Stimulated activated CD8-positive, alpha-beta memory T cell treated with anti-CD3 and anti-CD28 coated beads, Interleukin-12 subunit alpha, Interleukin-12 subunit beta, amount 100 ng/mL, for 1 hour (primary cell): ENCODE data around the gene PROSER3.

Source experiments
- DNase-seq: peaks from one replicate; pipeline ENCODE4 v3.0.0-alpha.2; 2020; ENCODE audit warnings: low read depth

PROSER3 gene

DNA sequence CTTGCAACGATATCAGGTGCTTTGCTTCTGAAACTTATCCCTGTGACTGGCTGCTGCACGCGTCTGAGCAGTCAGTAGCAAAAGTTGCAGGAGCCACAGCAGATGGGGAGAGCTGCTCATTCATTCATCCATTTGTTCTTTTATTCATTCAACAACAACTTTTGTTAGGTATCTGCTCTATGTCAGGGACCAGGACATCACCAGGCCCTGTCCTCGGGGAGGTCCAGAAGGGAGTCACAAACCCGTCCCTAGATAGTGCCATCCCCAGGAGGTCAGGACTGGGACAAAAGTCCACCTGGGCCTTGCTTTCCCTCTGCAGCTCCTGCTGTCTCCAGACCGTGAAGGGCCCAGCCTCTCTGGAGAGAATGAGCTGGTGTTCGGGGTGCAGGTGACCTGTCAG is 20.0 kb downstream of the PROSER3 start:
- DNase-seq = no peak

DNA sequence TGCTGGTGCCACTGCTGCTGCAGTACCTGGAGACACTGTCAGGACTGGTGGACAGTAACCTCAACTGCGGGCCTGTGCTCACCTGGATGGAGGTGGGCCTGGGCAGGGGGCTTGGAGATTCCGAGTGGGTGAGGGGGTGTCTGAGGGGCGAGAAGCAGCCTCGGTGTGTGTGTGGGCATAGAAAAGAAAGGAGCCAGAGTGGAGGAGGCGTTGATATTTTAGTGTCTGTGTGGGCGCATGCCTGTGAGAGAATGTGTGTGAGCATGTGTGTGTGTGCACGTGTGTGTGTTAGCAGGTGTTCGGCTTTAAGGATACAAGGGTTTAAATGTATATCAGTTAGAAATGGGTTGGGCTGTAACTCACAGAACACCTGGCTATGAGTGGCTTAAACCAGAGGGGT is 21.1 kb downstream of the PROSER3 start:
- DNase-seq = no peak

DNA sequence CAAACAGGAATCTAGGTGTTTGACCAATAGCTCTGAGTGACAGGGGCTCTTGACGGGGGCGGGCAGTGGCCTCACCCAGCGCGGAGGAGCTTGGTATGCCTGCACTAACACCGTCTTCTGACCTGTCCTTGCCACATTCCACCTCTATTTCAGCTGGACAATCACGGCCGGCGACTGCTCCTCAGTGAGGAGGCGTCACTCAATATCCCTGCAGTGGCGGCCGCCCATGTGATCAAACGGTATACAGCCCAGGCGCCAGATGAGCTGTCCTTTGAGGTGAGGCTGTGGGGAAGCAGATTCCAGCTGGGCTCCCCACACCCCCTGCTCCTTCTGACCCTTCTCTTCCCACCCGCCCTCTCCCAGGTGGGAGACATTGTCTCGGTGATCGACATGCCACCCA is 22.1 kb downstream of the PROSER3 start:
- DNase-seq = no peak

DNA sequence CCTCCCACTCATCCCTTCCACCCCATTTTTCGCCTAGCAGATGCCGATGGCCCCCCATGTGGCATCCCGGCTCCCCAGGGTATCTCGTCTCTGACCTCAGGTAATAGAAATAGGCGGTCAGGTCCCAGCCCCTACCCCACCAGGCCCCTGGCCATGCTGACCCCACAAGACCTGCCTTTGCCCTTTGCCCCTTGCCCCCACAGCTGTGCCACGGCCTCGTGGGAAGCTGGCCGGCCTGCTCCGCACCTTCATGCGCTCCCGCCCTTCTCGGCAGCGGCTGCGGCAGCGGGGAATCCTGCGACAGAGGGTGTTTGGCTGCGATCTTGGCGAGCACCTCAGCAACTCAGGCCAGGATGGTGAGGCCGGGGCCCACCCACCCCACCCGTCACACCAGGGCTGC is 22.7 kb downstream of the PROSER3 start:
- no peak for DNase-seq

DNA sequence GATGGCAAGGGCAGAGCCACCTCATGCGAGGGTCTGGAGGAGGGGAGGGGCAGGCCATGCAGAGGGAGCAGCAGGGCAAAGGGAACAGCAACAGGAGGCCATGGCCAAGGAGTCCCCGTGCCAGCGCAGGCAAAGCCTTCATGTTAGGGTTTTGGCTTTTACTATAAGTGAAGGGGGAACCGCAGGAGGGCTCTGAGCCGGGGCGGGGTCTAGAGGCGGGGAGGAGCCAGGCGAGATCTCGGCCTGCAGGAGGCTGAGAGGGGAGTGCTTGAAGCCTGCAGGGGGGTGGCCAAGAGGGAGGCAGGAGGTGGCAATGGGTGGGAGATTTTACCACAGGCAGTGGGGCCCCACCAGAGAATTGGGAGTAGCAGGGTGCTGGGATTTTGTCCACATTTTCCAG is 23.7 kb downstream of the PROSER3 start:
- DNase-seq = no peak

DNA sequence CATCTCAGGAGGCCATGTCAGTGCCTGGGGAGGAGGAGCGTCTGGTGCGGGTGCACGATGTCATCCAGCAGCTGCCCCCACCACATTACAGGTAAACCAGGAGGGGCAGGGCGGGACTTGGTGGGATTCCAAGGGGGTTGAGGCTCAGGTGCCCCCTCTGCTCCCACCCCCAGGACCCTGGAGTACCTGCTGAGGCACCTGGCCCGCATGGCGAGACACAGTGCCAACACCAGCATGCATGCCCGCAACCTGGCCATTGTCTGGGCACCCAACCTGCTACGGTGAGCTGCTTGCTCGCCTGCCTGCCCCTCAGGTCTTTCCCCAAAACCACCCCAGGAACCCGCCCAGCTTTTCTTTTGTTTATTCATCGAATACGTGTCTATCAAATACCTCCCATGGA is 24.6 kb downstream of the PROSER3 start:
- DNase-seq = no peak

DNA sequence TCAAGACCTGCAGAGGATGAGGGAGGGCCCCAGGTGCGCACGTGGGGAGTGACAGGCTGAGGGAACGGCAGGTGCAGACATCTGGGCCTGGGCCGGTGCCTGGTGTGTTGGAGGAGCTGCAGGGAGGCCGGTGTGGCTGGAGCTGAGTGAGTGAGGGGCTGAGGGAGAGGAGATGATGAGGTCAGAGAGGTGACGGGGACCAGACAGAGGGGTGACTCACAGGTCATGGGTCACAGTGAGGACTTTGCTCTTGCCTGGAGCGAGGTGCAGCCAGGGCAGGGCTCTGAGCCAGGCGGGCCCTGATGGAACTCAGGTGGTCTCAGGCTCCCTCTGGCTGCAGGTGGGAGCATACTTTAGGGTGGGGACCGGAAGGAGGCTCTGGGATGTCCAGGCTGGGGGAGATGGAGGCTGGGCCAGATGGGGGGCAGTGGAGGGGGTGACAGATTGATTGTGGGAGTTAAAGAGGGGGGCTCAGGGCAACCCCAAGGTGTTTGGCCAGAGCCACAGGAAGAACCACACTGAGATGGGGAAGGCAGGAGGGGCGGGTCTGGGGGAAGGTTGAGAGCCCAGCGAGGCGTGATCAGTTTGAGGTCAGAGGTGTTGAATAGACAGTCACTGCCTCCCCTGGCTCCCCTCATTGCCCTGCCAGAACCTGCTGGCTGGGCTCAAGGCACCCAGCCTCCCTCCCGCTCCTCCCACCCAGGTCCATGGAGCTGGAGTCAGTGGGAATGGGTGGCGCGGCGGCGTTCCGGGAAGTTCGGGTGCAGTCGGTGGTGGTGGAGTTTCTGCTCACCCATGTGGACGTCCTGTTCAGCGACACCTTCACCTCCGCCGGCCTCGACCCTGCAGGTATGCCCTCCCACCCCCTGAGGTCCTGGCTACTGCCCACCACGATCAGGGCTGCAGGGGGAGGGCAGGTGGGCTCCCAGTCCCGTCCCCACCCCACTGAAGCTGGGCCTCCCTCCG is 25.8 kb downstream of the PROSER3 start:
- no peak for DNase-seq

DNA sequence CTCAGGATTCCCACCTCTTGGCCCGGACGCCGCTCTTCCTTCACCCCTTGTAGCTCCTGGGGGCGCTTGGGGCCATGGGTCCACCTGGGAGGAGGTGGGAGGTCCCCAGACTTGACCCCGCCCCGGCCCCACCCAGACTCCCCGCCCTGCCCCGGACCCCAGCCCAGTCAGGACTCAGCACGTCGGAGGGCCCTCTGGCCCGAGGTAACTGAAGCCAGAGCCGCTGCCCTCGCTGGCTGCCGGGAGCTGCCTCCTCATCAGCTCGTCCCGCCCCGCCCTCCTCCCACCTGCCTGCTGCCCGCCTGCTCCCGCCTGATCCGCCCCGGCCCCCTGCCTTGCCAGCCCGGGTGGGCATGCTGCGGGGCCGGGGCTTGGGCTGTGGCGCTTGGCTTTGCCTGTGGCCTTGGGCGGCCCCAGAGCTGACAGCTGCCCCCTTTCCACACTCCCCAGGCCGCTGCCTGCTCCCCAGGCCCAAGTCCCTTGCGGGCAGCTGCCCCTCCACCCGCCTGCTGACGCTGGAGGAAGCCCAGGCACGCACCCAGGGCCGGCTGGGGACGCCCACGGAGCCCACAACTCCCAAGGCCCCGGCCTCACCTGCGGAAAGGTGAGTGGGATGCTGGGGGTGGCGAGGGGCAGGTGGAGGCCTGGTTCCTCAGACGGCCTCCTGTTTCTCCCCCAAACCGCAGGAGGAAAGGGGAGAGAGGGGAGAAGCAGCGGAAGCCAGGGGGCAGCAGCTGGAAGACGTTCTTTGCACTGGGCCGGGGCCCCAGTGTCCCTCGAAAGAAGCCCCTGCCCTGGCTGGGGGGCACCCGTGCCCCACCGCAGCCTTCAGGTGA is 26.7 kb downstream of the PROSER3 start:
- DNase-seq = no peak

DNA sequence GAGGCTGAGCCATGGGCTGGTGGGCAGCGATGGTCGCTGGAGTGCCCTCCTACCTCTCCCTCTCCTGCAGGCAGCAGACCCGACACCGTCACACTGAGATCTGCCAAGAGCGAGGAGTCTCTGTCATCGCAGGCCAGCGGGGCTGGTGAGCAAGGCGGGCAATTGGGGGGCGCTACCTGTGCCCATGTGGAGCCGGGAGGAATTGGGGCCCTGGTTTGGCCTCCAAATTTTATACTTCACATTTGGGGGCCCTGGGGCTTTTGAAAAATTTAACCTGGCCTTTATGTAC is 27.3 kb downstream of the PROSER3 start:
- DNase-seq = no peak

DNA sequence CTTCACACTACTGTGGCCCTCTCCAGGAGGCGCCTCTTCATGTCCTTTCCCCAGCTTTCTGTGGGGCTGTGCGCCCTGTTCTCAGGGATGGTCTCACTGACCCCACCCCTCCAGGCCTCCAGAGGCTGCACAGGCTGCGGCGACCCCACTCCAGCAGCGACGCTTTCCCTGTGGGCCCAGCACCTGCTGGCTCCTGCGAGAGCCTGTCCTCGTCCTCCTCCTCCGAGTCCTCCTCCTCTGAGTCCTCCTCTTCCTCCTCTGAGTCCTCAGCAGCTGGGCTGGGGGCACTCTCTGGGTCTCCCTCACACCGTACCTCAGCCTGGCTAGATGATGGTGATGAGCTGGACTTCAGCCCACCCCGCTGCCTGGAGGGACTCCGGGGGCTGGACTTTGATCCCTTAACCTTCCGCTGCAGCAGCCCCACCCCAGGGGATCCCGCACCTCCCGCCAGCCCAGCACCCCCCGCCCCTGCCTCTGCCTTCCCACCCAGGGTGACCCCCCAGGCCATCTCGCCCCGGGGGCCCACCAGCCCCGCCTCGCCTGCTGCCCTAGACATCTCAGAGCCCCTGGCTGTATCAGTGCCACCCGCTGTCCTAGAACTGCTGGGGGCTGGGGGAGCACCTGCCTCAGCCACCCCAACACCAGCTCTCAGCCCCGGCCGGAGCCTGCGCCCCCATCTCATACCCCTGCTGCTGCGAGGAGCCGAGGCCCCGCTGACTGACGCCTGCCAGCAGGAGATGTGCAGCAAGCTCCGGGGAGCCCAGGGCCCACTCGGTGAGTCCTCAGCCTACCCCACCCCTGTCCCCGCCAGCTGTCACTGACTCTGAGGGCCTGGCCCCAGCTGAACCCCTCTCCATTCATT is 28.6 kb downstream of the PROSER3 start:
- DNase-seq = no peak

DNA sequence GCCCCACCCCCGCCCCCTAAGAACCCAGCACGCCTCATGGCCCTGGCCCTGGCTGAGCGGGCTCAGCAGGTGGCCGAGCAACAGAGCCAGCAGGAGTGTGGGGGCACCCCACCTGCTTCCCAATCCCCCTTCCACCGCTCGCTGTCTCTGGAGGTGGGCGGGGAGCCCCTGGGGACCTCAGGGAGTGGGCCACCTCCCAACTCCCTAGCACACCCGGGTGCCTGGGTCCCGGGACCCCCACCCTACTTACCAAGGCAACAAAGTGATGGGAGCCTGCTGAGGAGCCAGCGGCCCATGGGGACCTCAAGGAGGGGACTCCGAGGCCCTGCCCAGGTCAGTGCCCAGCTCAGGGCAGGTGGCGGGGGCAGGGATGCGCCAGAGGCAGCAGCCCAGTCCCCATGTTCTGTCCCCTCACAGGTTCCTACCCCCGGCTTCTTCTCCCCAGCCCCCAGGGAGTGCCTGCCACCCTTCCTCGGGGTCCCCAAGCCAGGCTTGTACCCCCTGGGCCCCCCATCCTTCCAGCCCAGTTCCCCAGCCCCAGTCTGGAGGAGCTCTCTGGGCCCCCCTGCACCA is 29.3 kb downstream of the PROSER3 start:
- DNase-seq = no peak

DNA sequence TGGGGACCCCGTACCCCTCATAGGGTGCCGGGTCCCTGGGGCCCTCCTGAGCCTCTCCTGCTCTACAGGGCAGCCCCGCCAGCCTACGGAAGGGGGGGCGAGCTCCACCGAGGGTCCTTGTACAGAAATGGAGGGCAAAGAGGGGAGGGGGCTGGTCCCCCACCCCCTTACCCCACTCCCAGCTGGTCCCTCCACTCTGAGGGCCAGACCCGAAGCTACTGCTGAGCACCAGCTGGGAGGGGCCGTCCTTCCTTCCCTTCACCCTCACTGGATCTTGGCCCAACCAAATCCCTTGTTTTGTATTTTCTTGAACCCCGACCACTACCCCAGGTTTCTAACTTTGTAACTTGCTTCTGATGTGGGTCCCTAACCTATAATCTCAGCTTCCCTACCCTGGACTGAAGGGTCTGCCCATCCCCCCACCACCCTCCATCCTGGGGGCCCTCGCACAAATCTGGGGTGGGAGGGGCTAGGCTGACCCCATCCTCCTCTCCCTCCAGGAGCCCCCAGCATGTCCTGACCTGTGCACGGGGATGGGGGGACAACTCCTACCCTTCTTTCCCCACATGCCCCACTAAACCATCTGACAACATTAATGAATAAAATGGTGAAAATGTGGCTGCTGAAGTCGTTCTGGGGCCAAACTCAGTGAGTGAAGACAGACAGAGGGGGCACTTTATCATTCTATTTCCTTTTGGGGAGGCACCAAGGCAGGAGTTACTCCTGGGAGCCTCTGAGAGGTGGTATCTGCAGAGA is 30.4 kb downstream of the PROSER3 start:
- no peak for DNase-seq

DNA sequence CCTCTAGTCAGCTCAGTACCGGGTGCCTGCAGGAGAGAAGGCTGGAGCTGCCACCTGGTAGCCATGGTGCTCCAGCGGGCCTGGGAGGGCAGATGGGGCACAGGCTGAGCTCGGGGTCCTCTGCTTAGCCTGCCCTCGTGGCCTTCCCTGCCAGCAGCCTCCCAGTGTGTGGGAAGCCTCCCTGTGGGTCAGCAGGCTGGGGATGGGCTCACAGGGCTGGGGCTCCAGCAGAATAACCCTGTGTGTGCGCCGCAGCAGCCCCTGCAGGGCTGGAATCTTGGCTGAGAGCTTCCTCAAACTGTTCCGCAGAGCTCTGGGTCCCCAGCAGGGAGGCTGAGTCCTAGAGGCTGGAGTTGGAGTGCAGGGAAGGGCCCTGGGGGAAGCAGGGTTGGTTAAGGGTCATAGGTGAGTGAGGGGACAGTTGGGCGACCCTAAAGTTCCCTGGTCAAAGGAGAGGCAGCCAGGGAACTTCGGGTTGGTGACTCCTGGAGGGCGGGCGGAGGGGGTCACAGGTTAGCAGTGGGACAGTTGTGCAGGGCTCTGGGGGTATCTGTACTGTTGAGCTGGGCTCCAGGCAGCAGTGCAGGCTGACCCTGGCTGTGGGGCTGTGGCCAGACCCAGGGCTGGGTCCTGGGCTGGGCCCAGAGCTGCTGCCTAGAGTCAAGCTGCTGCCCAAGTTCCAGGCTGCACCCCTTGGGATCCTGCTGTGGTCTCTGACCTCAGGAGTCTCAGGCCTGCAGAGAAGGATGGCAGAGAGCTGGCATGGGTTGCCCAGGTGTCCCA is 31.4 kb downstream of the PROSER3 start:
- DNase-seq = no peak

DNA sequence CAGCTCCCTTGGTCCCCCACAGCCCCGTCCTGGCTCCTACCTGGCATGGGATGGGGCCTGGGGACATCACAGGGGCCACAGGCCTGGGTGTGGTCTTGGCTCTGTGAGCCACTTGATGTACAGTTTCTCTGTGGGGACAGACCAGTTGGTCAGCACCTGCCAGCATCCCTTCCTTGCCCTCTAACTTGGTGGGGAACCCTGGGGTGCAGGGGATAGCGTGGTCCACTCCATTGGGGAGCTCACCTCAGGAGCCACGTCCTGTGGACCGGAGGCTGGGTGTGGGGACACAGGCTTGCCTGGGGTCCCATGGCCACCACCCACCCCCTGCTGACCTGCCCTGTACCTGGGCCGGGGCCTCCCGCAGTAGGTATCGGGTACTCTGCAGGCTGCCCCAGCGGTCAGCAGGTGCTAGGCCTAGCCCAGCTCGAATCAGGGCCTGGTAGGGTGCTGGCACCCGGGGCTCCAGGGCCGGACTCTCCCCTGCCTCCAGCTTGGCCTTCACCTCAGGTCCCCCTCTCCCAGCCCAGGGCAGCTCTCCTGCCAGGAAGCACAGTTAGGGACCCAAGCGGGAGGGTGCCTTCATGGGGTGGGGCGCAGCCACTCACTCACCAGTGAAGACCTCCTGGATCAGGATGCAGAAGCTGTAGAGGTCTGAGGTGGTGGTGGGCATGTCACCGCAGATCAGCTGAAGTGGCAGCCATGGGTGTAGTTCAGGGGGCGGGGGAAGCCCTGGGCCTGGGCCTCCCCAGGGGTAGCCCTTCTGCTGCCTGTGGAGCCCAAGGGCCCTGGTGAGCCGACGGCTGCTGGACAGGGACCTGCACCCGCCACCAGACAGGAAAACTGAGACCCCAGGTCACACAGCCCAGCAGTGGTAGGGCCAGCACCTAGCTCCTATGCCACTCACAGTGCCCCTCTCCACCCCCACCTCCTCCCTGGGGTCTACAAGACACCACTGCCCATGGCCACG is 32.3 kb downstream of the PROSER3 start:
- no peak for DNase-seq

DNA sequence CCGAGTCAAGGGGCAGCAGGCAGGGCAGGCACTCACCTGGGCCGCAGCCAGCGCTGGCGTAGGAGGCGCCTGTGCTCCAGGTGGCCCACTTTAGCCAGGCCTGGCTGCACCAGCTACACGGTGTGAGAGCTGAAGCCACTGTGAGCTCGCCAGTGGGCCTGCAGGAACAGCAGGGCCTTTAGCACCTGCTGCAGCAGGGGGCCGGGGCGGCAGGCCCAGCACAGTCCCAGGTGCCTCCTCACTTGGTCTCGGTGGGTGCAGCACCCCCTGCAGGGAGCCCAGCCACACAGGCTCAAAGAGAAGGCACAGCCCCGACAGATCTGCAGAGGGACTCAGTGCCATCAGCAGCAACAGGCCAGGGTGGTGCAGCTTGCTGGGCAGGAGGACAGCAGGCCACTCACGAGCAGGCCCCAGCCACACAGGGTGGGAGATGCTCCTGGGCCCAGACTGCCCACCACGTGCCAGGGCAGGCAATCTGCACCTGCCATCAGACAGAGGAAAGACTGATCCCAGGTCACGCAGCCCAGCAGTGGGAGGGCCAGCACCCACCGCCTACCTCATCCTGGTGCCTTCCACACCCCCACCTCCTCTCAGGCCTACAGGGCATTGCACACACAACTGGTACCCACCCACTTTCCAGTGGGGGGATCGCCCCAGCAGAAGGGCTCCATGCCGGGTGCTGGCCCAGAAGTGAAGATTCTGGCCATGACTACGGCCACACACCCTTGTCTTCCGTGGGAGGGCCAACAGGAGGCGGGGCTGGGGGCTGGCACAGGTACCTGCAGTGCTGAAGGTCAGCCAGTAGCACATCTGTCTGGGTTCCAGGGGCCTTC is 33.2 kb downstream of the PROSER3 start:
- DNase-seq = no peak

DNA sequence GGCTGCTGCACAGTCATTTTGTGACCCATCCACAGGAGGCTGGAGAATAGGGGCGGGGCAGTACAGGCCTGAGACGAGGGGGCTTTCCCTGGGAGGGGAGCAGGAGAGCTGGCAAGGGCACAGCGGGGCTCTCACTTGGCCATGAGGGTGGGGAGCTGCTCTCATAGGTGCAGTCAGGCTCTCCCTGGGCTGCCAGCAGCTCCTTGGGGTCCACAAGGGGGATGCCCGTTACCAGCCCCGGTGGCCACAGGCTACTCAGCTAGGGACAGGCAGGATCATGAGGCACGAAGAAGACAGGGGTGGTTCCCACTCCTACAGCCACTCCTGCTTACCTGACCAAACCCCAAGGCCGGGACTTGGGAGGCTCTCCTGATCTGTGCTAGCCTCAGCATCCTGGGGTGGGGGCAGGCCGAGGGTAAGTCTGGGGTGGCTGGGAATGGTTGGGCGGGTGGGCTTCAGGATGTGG is 33.9 kb downstream of the PROSER3 start:
- no peak for DNase-seq

DNA sequence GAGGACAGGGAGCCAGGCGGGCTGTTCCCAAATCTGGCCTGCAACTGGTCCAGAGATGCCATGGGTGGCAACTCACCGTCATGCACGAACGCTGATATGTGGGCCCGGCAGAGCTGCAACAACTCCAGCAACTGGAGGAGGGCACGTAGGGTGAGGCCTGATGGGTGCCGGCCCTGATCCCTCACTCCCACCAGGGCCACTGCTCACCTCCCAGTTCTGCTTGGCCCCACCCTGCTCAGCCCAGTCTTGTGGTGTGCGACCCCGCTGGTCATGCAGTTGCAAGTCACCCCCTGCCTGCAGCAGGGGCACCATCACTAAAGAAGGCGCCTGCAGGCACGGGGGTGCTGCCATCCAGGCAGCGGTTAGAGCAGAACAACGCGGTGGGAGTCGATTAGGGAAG is 34.3 kb downstream of the PROSER3 start:
- DNase-seq = no peak

DNA sequence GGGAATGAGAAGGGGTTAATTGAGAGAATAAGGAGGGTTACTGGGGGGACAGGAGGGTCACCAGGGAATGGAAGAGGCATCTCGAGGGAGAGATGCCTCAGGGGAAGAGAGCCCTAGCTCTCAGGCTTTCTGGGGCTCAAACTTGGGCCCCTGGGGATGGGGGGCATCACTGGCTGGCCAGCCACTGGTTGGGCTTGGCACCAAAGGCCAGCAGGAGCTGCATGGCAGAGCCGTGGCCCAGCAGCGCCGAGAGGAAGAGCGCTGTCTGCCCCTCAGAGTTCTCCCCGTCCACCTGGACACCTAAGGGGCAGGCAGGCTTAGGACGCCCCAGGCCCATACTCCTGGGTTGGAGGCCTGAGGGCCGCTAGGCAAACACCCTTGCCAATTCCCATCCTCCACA is 34.9 kb downstream of the PROSER3 start:
- DNase-seq = no peak
